MCF 10A (cell line): ENCODE results near the gene MAP2K3. TPM values are rescaled to one million over a fixed set of nuclear protein-coding genes. Genes with fewer than 3 reads are reported as not detected.

Experiments
- Bru-seq: library from RNA; stranded (reverse); fragments of 400-500 nt; gene quantifications from one replicate; lab custom pipeline; 2021; lab: Mats Ljungman, UMichigan
- BruChase-seq, 2 experiments: library from RNA; stranded (reverse); fragments of 400-500 nt; gene quantifications; one replicate each; lab custom pipeline; 2021; lab: Mats Ljungman, UMichigan
- BruUV-seq: library from RNA; stranded (reverse); fragments of 400-500 nt; replicated peaks from 2 replicates; lab custom pipeline; 2021; lab: Mats Ljungman, UMichigan
- CTCF ChIA-PET: fragments of 300-600 bp; sonication (Branson Sonifier 250); formaldehyde crosslinking; extraction: SDS; loops from one replicate; lab custom pipeline; 2021; ENCODE audit warnings: antibody characterized with exemption, inconsistent platforms; lab: Yijun Ruan, JAX
- POLR2A ChIA-PET: fragments of 300-600, 350-650 bp; sonication (Branson Sonifier 250); formaldehyde crosslinking; extraction: SDS; loops from one replicate; lab custom pipeline; 2020; ENCODE audit warnings: antibody characterized with exemption, inconsistent platforms; lab: Yijun Ruan, JAX
- DNase-seq: peaks from one replicate; pipeline ENCODE4 v3.0.0-alpha.2; 2018; ENCODE audit not compliant: unreplicated experiment
- H3K27ac Mint-ChIP-seq: one replicate; pipeline ENCODE4 v1.8.0; 2022; ENCODE audit warnings: mild to moderate bottlenecking, low read depth, mixed read lengths; ENCODE audit not compliant: unreplicated experiment
- H3K27me3 Mint-ChIP-seq: one replicate; pipeline ENCODE4 v1.8.0; 2022; ENCODE audit warnings: mixed read lengths; ENCODE audit not compliant: insufficient read depth, unreplicated experiment
- H3K36me3 Mint-ChIP-seq: one replicate; pipeline ENCODE4 v1.8.0; 2022; ENCODE audit warnings: mild to moderate bottlenecking, moderate library complexity, mixed read lengths; ENCODE audit not compliant: insufficient read depth, unreplicated experiment
- H3K4me1 Mint-ChIP-seq: one replicate; pipeline ENCODE4 v1.8.0; 2022; ENCODE audit warnings: mixed read lengths; ENCODE audit not compliant: insufficient read depth, unreplicated experiment
- H3K4me3 Mint-ChIP-seq: one replicate; pipeline ENCODE4 v1.8.0; 2022; ENCODE audit warnings: mild to moderate bottlenecking, moderate library complexity, mixed read lengths; ENCODE audit not compliant: unreplicated experiment
- H3K9me3 Mint-ChIP-seq: one replicate; pipeline ENCODE4 v1.8.0; 2022; ENCODE audit warnings: mixed read lengths; ENCODE audit not compliant: unreplicated experiment
- CTCF ChIP-seq: fragments of 200-600 bp; IDR thresholded peaks from one replicate; pipeline ENCODE4 v1.8.0; 2022; ENCODE audit warnings: antibody characterized with exemption, mild to moderate bottlenecking; ENCODE audit not compliant: unreplicated experiment
- intact Hi-C: fragments of 100-400 bp; cut with micrococcal nuclease; formaldehyde crosslinking; loops from 2 replicates; pipeline ENCODE4 v1.14.1; 2022
- long read RNA-seq: library from polyadenylated mRNA; stranded (forward); transcript quantifications from one replicate; pipeline ENCODE4 v2.0.0, GENCODE V29; 2022
- total RNA-seq: library from RNA; stranded (reverse); gene quantifications from 2 replicates; pipeline ENCODE4 v1.2.3, GENCODE V29; 2022

Gene MAP2K3
- total RNA-seq (25.7 and 45.2 TPM in 2 replicates), Bru-seq, nascent RNA (percentile 58 among the genes with signal in this experiment), BruChase-seq, experiment 1, labeled RNA remaining after a 6-hour chase (percentile 58 among the genes with signal in this experiment), BruChase-seq, experiment 2, labeled RNA remaining after a 2-hour chase (percentile 52 among the genes with signal in this experiment)
- long read RNA-seq, transcript MAP2K3-202 (12 exons, 2,303 nt) = major isoform, 96 of 121 reads
- long read RNA-seq, partial matches to known transcripts = 6 of 121 reads
- long read RNA-seq, other reads (novel, unspliced or antisense) = 14 of 121 reads

GRCh38 chr17:21284319-21285163 is at the start of gene MAP2K3:
TSS of gene MAP2K3 (plus strand) at chr17:21284711. CDS start at chr17:21284921, 210 bp downstream.
- peak within 1 kb of the TSS; percentile 83 for H3K27ac Mint-ChIP-seq
- H3K4me1 Mint-ChIP-seq = peaks cover 46% of the 10 kb centered on the region
- no peaks in the 10 kb centered on the region for H3K27me3 Mint-ChIP-seq
- peak; percentile 99 for DNase-seq
- ChIA-PET CTCF (interaction anchor here (0.6 to 2.8 kb wide), 7 partner anchors 13 to 229 kb away, joined by 3 to 22 read pairs (median 3); no protein-coding TSS in a partner anchor), POLR2A (interaction anchor here (0.7 to 4.1 kb wide), 7 partner anchors 8 to 241 kb away, joined by 3 to 47 read pairs (median 27); partner anchors contain the start of genes DHRS7B, NATD1, TMEM11 and USP22)
- BruUV-seq = TSS peak; percentile 49
- no peaks in the 10 kb centered on the region for H3K36me3 Mint-ChIP-seq
- intact Hi-C loops = loop anchor here (5.0 kb wide), 1 partner anchor 72 kb away; the partner anchor contains the start of gene TMEM11
- TF ChIP-seq CTCF = no peak
- H3K9me3 Mint-ChIP-seq = no peaks in the 10 kb centered on the region
- H3K4me3 Mint-ChIP-seq = peak within 1 kb of the TSS; percentile 86

DNA sequence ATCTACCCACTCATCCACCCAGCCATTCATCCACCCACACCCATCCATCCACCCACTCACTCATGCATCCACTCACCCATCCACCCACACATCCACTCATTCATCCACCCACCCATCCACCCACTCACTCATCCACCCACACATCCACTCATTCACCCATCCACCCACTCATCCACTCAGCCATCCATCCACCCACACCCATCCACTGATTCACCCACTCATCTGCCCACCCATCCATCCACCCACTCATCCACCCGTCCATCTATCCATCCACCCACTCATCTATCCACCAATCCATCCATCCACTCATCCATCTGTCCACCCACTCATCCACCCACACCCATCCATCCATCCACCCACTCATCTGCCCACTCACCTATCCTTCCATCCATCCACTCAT is 48.6 kb upstream of the MAP2K3 start:
- Mint-ChIP-seq H3K4me1 (no peaks in the 10 kb centered on the region), H3K9me3 (peaks cover 11% of the 10 kb centered on the region), H3K4me3 (no peak overlapping the region), H3K27me3 (peaks cover 16% of the 10 kb centered on the region), H3K27ac (no peak overlapping the region), H3K36me3 (peaks cover 3% of the 10 kb centered on the region)
- no TSS peak for BruUV-seq
- TF ChIP-seq CTCF = no peak
- ChIA-PET CTCF (interaction anchor here (0.7 kb wide), 1 partner anchor 23 kb away, joined by 3 read pairs; no protein-coding TSS in a partner anchor), POLR2A (no interaction called here)
- intact Hi-C loops = no loop called here
- no peak for DNase-seq

- Mint-ChIP-seq H3K4me3 (no peak overlapping the region), H3K27ac (no peak overlapping the region), H3K27me3 (peaks cover 16% of the 10 kb centered on the region), H3K4me1 (no peaks in the 10 kb centered on the region), H3K36me3 (peaks cover 4% of the 10 kb centered on the region), H3K9me3 (no peaks in the 10 kb centered on the region)
- DNase-seq = peak; percentile 41
- ChIA-PET CTCF (interaction anchor here (0.6 to 3.1 kb wide), 5 partner anchors 8 to 45 kb away, joined by 3 to 15 read pairs (median 4); no protein-coding TSS in a partner anchor), POLR2A (interaction anchor here (0.7 to 1.3 kb wide), 3 partner anchors 10 to 116 kb away, joined by 3 to 4 read pairs (median 3); no protein-coding TSS in a partner anchor)
- intact Hi-C loops = loop anchor here (10.0 kb wide), 1 partner anchor 115 kb away; the partner anchor contains the start of gene DHRS7B
- BruUV-seq = no TSS peak
- TF ChIP-seq CTCF = peak; percentile 32
Observed at GRCh38 chr17:21239680-21240368, 44.7 kb upstream of the MAP2K3 start.
